GM12878 (cell line): ENCODE results near the gene MGAT4C. TPM values are rescaled to one million over a fixed set of nuclear protein-coding genes. Genes with fewer than 3 reads are reported as not detected.

Experiments used
- ATAC-seq: fragments of 200-7000 bp; cut with Tn5 transposase; 3 replicates; pipeline ENCODE4 v1.9.1; 2020; ENCODE audit warnings: mild to moderate bottlenecking, moderate library complexity
- BruUV-seq: library from RNA; stranded (reverse); fragments of 400-500 nt; replicated peaks from 2 replicates; lab custom pipeline; 2021; lab: Mats Ljungman, UMichigan
- CTCF ChIA-PET: fragments of 300-600 bp; sonication (Branson Sonifier 250); formaldehyde crosslinking; extraction: SDS; loops from one replicate; lab custom pipeline; 2021; ENCODE audit warnings: inconsistent platforms; lab: Yijun Ruan, JAX
- POLR2A ChIA-PET: fragments of 350-600 bp; formaldehyde crosslinking; extraction: SDS; loops from one replicate; lab custom pipeline; 2021; ENCODE audit warnings: inconsistent platforms; lab: Charles Lee
- RAD21 ChIA-PET: fragments of 300-600 bp; sonication (Branson Sonifier 250); formaldehyde crosslinking; loops from one replicate; lab custom pipeline; 2023; ENCODE audit warnings: antibody characterized with exemption; ENCODE audit not compliant: unreplicated experiment; lab: Charles Lee
- SMC1A ChIA-PET: fragments of 300-600 bp; sonication (Branson Sonifier 250); formaldehyde crosslinking; loops from one replicate; lab custom pipeline; 2023; ENCODE audit not compliant: unreplicated experiment, uncharacterized antibody; lab: Charles Lee
- DNase-seq: peaks from one replicate; pipeline ENCODE4 v3.0.0-alpha.2; 2011; ENCODE audit warnings: low read depth, low spot score
- FAIRE-seq: peaks from 3 replicates; lab custom pipeline; 2011; peaks lifted over from hg19 to GRCh38; lab: Jason Lieb, UNC
- H2AFZ ChIP-seq: 2 replicates; pipeline ENCODE4 v1.6.0; 2011; ENCODE audit warnings: low read depth, low read length, control low read depth; ENCODE audit not compliant: control insufficient read depth
- H3K27ac ChIP-seq: 2 replicates; pipeline ENCODE4 v1.5.1; 2011; ENCODE audit warnings: control low read depth; ENCODE audit not compliant: control insufficient read depth, insufficient read depth
- H3K27me3 ChIP-seq, 2 experiments: replicated peaks in 1 of 2; 2 replicates each; pipeline versions ENCODE4 v1.6.0 to v1.6.1; 2011; ENCODE audit warnings: low read length in 1 of 2; ENCODE audit not compliant: control insufficient read depth in 2 of 2, insufficient read depth in 2 of 2
- H3K36me3 ChIP-seq, 2 experiments: 2 replicates each; pipeline ENCODE4 v1.5.1; 2011; ENCODE audit warnings: low read length in 1 of 2; ENCODE audit not compliant: control insufficient read depth in 2 of 2, insufficient read depth in 2 of 2
- H3K4me1 ChIP-seq: 2 replicates; pipeline ENCODE4 v1.6.1; 2011; ENCODE audit warnings: mild to moderate bottlenecking, low read length, moderate library complexity, mixed read lengths; ENCODE audit not compliant: control insufficient read depth, insufficient read depth
- H3K4me2 ChIP-seq: 2 replicates; pipeline ENCODE4 v1.6.0; 2011; ENCODE audit warnings: control low read depth; ENCODE audit not compliant: control insufficient read depth, insufficient read depth
- H3K4me3 ChIP-seq: fragments of 200-600 bp; sonication (generic); 2 replicates; pipeline ENCODE4 v1.5.1; 2016
- H3K79me2 ChIP-seq: 2 replicates; pipeline ENCODE4 v1.6.0; 2011; ENCODE audit warnings: low read length; ENCODE audit not compliant: control insufficient read depth, insufficient read depth
- H3K9ac ChIP-seq: 2 replicates; pipeline ENCODE4 v1.8.0; 2011; ENCODE audit warnings: low read length, control low read depth, mixed read lengths; ENCODE audit not compliant: control insufficient read depth, insufficient read depth
- H3K9me3 ChIP-seq: replicated peaks from 3 replicates; pipeline ENCODE4 v1.5.1; 2011; ENCODE audit warnings: mild to moderate bottlenecking, low read length; ENCODE audit not compliant: control insufficient read depth, insufficient read depth
- H4K20me1 ChIP-seq: 2 replicates; pipeline ENCODE4 v1.6.0; 2011; ENCODE audit not compliant: control insufficient read depth, insufficient read depth
- ATF2 ChIP-seq: IDR thresholded peaks from 2 replicates; pipeline ENCODE4 v1.6.1; 2012; ENCODE audit warnings: low read length, inconsistent platforms
- CBX5 ChIP-seq: sonication (generic); IDR thresholded peaks from 2 replicates; pipeline ENCODE4 v1.6.1; 2016; ENCODE audit warnings: low read depth, moderate library complexity, mild to moderate bottlenecking, inconsistent platforms
- E2F4 ChIP-seq: IDR thresholded peaks from 2 replicates; pipeline ENCODE4 v1.6.1; 2012; ENCODE audit warnings: low read depth, low read length, improper control_type of control experiment
- MEF2A ChIP-seq: IDR thresholded peaks from 2 replicates; pipeline ENCODE4 v1.6.1; 2011; ENCODE audit warnings: low read depth, mild to moderate bottlenecking, low read length, moderate library complexity; ENCODE audit not compliant: insufficient read depth
- MXI1 ChIP-seq: fragments of 150-350 bp; IDR thresholded peaks from 2 replicates; pipeline ENCODE4 v1.6.1; 2011; ENCODE audit warnings: low read depth, mild to moderate bottlenecking, inconsistent platforms, low read length, improper control_type of control experiment
- USF1 ChIP-seq: IDR thresholded peaks from 2 replicates; pipeline ENCODE4 v1.6.1; 2011; ENCODE audit warnings: borderline replicate concordance, low read depth, mild to moderate bottlenecking, moderate library complexity, mixed read lengths, low read length; ENCODE audit not compliant: insufficient read depth; ENCODE audit errors: extremely low read length
- ZNF274 ChIP-seq: IDR thresholded peaks from one replicate; pipeline ENCODE4 v1.8.0; 2011; ENCODE audit not compliant: insufficient read length, insufficient read depth
- ZNF384 ChIP-seq: IDR thresholded peaks from 2 replicates; pipeline ENCODE4 v1.6.1; 2012; ENCODE audit warnings: low read depth, mild to moderate bottlenecking, low read length, improper control_type of control experiment, borderline replicate concordance
- WGBS: methylation state at CpG from one replicate; pipeline ENCODE4 v1.1.6; 2016; ENCODE audit warnings: low lambda C conversion rate; ENCODE audit not compliant: insufficient replicate concordance, insufficient coverage; ENCODE audit errors: missing lambda C conversion rate; 5-methylcytosine and 5-hydroxymethylcytosine counted together
- in situ Hi-C: fragments of 300-500 bp; cut with MboI; formaldehyde crosslinking; loops from 9 replicates; pipeline ENCODE4 v1.14.3; 2018; ENCODE audit warnings: mixed read lengths
- intact Hi-C: fragments of 100-400 bp; cut with micrococcal nuclease; formaldehyde crosslinking; loops from one replicate; pipeline ENCODE4 v1.14.2; 2022; ENCODE audit not compliant: unreplicated experiment
- polyA plus RNA-seq, 11 experiments: library from polyadenylated mRNA; depleted of rRNA in 4 of 11; unstranded in 6 of 11; stranded (reverse) in 5 of 11; fragments of >200 nt; fragmentation: Nextera tagmentation in 4 of 11; fragmentation: Illumina TruSeq in 1 of 11; extraction: Ambion mirVana in 4 of 11; extraction: Trizol in 1 of 11; gene quantifications; 1 replicate in 1 of 11; 2 replicates in 10 of 11; pipeline versions ENCODE4 v1.2.1 to v1.2.3, GENCODE V29; 2011 to 2016; ENCODE audit warnings: inconsistent platforms in 2 of 11, missing spikeins in 2 of 11, low read depth in 1 of 11
- total RNA-seq, 4 experiments: library from RNA; depleted of rRNA in 3 of 4; stranded (reverse); fragments of >200 nt in 3 of 4; fragmentation: Illumina TruSeq in 1 of 4; extraction: Trizol in 1 of 4; gene quantifications; 2 replicates each; pipeline versions ENCODE4 v1.2.1 to v1.2.3, GENCODE V29; 2013 to 2021

The MGAT4C gene
- total and polyA plus RNA-seq, 10 of the 15 experiments (the other 5 are each of a cell fraction or from before 2014, with no cell fraction given): not detected

DNA sequence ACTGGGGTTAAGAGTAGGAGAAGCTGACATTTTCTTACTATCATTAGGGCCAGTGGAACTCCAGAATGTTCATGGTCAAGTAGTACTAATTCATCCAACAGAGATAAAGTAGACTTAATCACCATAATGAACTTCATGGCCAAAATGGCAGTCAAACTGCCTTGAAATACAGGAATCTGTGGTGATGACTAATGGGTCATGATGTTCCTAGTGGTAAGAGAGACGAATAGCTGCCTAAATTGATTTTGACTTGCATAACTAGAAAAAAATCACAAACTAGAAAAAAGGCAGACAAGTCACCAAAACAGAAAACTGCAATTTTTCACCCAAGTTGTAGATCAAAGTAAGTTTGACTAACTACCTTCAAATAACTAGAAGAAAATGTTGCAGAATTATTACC lies 138.5 kb downstream of the MGAT4C start:
- no peak for ATAC-seq
- in situ Hi-C loops (no loop called here), intact Hi-C loops (no loop called here)
- no peak overlapping the region for H3K9ac ChIP-seq
- H3K4me2 ChIP-seq: no peak overlapping the region
- BruUV-seq: no TSS peak
- no peak for DNase-seq
- ChIA-PET RAD21 (no interaction called here), SMC1A (no interaction called here), CTCF (no interaction called here), POLR2A (no interaction called here)
- no peaks in the 10 kb centered on the region for H3K27me3 ChIP-seq
- TF ChIP-seq ZNF384 (no peak), MEF2A (no peak), E2F4 (no peak), ZNF274 (no peak), ATF2 (no peak), MXI1 (no peak), USF1 (no peak), CBX5 (no peak)
- H3K4me1 ChIP-seq: no peaks in the 10 kb centered on the region
- H3K79me2 ChIP-seq: no peaks in the 10 kb centered on the region
- no peaks in the 10 kb centered on the region for H3K9me3 ChIP-seq
- no peak overlapping the region for H3K4me3 ChIP-seq
- no peak overlapping the region for H3K27ac ChIP-seq
- 0% methylated on average over 1 of the region's 1 CpG for WGBS
- no peaks in the 10 kb centered on the region for H4K20me1 ChIP-seq
- no peaks in the 10 kb centered on the region for H3K36me3 ChIP-seq
- no peak for FAIRE-seq
- H2AFZ ChIP-seq: no peak overlapping the region
